ENCODE data around the gene PPP1R3F.

PPP1R3F gene, protein sequence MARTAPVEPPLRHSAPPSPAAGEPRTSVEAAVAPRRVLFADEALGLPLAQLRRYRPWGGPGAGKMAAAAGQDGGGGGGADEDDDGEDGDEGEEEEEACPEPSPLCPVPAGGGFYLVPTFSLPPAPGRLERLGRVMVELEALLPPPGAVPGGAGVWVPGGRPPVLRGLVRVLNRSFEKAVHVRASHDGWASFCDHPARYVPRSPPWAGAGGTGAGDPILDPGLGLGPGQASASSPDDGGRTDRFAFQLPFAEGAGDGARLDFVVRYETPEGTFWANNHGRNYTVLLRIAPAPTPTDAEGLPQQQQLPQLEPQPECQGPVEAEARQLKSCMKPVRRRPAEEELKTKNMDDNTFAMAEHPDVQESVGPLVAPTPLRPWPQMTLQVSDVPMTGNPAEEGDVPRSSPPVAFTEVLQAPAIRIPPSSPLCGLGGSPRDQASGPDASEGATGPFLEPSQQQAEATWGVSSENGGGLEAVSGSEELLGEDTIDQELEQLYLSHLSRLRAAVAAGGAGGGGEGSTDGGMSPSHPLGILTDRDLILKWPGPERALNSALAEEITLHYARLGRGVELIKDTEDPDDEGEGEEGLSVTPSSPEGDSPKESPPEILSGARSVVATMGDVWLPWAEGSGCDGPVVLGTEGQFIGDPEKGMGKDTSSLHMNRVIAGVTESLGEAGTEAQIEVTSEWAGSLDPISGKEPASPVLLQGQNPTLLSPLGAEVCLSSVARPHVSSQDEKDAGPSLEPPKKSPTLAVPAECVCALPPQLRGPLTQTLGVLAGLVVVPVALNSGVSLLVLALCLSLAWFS

DNA sequence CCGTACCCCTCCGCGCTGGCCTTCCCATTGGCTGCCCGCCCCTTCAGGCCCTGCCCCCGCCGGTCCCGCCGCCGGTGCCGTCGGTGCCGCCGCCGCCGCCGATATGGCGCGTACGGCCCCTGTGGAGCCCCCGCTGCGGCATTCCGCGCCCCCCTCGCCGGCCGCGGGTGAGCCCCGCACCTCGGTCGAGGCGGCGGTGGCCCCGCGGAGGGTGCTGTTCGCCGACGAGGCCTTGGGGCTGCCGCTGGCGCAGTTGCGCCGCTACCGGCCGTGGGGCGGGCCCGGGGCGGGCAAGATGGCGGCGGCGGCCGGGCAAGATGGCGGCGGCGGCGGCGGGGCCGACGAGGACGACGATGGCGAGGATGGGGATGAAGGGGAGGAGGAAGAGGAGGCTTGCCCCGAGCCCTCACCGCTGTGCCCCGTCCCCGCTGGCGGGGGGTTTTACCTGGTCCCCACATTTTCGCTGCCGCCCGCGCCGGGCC lies at the start of gene PPP1R3F:
Gene PPP1R3F (plus strand): TSS at position 27 of the 482 bp plus-strand sequence. CDS start 77 bp downstream, at position 104.
- DNase-seq, result no peak

DNA sequence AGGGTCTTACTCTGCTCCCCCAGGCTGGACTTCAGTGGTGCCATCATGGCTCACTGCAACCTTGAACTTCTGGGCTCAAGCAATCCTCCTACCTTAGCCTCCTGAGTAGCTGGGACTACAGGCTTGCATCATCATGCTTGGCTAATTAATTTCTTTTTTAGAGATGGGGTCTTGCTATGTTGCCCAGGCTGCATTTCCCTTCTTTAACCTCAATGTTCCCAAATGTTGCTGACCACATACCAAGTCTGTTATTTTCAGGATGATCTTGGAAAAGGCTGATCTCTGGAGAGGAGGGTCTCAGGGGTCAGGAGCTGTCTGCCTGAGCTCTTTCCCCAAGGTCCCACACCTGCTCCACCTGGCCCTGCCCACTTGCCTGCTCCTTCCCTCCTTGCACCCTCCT lies 49.5 kb upstream of the PPP1R3F start:
- no peak for DNase-seq

DNA sequence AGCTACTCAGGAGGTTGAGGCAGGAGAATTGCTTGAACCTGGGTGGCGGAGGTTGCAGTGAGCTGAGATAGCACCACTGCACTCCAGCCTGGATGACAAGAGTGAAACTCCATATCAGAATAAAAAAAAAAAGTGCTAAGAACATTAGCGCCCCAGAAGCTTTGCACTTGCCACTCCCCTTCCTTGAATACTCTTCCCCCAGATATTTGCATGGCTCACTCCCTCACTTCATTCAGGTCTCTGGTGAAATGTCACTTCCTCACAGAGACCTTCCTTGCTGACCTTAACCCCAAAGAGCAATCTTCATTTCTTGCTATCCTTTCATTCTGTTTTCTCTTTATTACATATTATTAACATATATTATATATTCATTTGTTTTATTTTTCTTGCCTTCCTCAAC lies 47.7 kb upstream of the PPP1R3F start:
- DNase-seq, result no peak

DNA sequence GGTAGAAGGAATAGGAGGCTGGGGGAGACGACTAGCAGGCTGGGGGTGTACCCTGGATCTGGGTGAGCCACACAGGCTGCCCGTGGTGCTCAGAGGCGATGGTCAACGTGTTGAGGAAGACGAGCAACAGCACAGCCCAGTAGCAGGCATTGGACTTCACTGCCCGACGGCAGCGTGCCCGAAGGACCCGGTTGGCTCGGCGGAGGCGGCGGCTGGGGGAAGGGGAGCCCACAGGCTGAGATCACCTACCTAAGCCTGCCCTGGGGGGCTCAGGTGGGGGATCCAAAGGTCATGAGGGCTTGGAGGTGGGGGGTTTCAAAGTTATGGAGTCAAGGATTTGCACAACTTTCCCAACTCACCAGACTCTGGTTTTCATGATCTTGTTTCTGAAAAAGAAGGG lies 43.7 kb upstream of the PPP1R3F start:
- no peak for DNase-seq

DNA sequence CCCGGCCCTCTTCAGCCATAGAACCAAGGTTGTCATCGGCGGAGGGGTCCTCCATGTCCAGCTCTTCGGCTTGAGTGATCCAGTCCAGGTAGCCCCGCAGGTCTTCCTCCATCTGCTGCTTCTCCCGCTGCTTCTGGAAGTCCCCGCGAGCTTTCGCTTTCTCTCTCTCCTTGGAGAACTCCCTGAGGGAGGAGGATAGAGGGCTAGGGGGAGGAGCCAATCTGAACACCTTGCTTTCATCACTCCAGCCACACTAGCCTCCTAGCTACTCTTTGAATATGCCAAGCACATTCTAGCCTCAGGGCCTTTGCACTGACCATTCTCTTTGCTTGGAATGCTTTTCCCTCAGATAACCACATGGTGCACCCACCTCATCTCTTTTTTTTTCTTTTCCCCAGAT lies 42.6 kb upstream of the PPP1R3F start:
- DNase-seq, result peak; percentile 1

DNA sequence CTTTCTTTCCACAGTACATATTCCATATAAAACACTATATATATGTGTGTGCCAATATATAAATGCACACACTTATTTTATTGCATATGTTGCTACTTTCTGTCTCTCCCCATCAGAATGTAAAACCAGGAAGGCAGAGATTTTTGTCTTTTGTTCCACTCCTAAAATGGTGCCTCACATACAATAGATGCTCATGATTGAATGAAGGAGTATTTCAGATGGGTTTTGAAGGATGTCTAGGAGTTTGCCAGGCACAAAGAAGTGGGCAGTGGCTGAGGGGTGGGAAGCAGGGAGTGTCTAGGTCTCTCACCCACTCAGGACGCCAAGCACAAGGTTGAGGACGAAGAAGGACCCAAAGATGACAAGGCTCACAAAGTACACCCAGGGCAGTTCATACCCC lies 41.9 kb upstream of the PPP1R3F start:
- DNase-seq, result no peak

DNA sequence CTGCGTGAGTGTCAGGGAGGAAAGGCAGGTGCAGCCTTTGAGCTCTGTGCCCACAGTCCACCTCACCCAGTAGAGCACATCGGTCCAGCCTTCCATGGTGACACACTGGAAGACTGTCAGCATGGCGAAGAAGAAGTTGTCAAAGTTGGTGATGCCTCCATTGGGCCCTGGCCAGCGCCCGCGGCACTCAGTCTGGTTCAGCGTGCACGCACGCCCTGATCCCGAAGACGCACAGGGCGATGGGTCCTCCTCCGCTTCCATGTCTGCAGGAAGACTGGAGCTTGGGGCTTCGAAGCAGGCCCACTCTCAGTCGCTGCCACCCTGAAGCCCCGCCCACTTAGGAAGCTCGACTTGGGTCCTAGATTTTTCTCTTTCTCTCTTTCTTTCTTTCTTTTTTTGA lies 41.4 kb upstream of the PPP1R3F start:
- DNase-seq, result no peak

DNA sequence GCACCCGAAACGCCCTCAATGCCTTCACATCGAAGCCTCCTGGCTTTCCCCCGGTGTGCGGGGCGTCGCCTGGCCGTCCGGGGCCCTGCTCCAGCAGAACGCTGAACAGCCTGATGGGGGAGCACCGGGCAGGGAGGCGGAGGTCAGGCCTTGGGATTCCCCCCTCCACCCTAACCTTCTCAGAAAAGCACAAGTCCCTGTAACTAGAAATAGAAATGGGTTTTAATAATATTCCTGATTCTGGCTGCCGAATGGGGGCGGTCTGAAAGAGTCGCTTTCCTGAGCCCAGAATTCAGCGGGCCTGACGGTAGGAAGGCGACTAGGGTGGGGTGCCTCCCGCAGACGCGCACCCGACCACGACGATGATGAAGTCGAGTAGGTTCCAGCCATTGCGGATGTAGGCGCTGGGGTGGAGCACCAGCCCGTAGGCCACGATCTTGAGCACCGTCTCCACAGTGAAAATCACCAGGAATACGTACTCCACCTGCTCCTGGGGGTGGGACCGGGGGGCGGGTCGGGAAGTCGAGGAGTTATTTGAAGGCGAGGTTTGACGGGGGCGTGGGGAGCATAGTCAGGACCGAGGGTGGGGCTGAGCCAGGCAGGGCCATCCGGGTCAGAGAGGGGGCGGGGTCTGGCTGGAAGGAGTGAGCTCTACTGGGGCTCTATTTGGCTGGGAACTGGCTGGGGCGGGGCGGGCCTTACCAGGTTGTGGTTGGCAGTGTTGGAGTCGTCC lies 38.9 kb upstream of the PPP1R3F start:
- peak; percentile 26 for DNase-seq

DNA sequence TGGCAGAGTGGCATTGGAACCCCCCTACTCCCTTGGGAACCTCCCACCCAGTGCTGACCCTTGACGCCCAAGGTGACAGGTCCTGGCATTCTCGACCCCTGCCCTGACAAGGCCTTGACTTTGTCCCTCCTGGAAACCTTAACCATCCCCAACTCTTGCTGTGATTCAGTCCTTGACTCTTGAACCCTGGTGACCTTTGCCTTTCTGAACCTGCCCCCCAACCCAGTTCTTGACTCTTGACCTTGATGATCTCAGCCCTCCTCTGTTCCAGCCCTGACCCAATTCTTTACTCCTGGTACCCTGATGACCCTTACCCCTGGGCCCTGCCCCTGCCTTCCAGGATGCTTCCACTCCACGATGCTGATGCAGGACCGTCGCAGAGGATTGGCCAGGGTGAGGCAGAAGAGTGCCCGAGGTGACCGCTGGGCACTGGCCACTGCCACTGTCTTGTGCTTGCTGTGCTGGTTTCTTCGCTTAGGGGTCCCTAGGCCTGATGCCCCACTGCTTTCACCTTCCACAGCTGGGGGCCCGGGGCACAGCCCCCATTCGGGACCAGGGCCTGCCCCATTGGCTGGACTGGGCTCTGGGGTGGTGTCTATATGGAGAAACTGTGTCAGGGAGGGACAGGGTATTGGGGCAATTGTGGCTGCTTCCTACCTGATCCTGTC lies 38.1 kb upstream of the PPP1R3F start:
- no peak for DNase-seq

DNA sequence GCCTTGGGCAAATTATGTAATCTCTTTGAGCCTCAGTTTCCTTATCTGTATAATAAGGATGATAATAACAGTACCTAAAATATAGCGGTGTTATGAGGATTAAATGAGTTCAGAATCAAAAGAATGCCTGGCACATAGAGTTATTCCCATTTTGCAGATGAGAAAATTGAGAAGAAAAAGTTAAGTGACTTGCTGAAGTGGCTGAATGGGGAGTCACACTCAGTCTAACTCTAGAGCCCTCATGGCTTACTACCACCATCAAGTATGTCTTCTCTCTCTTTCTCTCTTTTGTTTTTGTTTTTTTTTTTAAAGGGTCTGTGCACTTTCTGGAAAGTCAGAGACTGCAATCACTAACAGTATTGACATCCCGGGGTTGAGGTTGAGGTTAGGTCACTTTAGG lies 37.1 kb upstream of the PPP1R3F start:
- DNase-seq, result no peak

DNA sequence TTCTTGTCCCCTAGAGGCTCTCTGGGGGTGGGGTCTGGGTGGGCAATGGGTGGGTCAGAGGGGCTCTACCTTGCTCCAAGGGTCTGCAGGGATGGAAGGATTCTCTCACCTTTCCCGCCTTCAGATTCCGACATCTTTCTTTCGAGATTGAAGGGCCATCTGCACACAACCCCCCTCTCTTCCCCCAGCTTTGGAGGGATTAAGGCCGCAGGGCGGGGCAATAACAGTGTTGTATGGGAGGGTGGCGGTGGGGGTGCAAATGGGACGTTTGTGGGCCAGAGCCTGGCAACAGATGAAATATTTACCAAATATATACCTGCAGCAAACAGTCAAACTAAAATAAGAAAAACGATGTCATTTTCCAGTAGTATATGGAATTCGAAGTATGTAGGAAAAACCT lies 36.4 kb upstream of the PPP1R3F start, which contains the start of gene CACNA1F:
Gene CACNA1F (minus strand): TSS at position 165 of the 400 bp plus-strand sequence. CDS start 31 bp downstream, at position 134.
- no peak for DNase-seq

DNA sequence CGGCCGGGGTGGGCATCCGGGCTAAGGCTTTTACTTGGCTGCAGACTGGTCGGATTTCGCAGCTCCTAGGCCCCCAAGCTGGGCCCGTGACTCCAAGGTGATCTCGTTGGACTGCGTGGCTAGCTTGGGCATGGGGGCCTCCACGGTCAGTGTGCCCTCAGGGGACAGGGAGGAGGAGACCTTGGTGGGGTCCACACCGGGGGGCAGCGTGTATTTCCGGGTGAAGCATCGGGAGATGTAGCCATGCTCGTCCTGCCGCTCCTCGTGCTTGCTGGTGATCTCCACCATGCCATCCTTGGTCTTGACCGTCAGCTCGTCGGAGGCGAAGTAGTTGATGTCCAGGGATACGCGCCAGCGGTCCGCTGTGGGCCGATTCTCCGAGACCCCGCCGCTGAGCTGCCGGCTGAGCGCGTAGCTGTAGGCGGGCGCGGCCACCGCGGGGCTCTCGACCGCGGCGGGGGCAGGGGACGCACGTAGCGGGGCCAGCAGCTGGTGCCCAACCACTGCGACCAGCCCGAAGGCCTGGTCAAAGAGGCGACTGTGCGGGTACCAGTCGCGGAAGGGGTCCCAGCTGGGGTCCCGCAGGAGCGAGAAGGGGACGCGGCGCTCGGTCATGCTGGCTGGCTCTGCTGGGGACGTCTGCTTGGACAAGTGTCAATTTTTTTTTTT lies 35.6 kb upstream of the PPP1R3F start:
- no peak for DNase-seq

DNA sequence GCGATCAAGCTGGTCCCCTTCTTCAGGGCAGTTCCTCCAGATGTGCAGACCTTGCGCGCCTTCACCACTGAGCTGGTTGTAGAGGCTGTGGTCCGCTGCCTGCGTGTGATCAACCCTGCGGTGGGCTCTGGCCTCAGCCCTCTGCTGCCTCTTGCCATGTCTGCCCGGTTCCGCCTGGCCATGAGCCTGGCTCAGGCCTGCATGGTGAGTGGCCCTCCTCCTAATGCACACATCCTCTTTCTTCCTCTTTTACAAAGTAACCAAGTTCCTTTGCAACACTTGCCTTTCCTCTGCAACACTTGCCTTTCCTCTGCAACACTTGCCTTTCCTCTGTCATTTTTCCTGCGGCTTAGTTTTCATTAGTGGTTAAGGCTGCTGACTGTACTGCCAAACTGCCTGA lies 32.5 kb upstream of the PPP1R3F start:
- no peak for DNase-seq

DNA sequence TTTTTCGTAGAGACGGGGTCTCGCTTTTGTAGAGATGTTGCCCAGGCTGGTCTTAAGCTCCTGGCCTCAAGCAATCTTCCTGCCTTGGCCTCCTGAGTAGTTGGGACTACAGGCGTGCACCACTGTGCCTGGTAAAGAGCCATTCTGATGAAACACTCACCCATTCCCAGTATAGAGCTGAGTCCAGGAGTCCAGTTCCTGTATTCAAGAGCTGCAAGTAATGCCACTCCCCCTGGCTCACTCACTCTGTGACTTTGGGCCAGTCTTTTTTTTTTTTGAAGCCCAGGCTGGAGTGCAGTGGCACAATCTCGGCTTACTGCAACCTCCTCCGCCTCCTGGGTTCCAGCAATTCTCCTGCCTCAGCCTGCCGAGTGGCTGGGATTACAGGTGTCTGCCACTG lies 30.9 kb upstream of the PPP1R3F start:
- no peak for DNase-seq

DNA sequence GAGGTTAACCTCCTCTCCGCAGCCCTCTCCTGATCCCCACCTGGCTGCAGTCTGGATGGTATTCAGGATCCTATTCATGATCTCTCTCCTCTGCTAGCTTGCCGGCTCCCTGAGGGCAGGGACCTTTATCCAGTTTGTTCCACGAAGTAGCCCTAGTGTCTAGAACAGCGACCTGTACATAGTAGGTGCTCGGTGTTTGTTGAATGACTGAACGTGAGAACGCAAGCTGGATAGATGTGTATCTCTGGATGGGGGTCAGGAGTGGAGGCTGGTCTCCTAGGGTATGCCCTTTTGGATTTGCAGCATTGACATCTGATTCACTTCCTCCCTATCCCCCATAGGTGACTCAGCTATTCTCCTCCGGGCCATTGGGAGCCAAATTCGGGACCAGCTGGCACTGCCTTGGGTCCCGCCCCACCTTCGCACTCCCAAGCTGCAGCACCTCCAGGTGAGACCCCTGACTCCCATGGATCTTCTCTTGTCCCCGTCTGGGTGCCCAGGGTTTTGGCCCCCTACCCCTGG lies 27.0 kb upstream of the PPP1R3F start:
- no peak for DNase-seq

DNA sequence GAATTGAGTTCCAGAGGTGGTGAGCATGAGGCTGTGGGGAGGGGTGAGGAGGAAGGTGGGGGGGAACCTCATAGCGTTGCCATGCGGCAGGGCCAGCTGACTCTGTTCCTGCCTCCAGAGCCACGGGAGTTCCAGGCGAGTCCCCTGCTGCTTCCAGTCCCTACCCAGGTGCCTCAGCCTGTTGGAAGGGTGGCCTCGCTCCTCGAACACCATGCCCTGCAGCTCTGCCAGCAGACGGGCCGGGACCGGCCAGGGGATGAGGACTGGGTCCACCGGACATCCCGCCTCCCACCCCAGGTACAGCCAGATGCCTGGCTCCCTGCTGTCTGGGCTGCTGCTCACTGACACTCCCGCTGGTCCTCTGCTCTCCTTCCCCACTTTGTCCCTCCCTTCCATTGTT lies 26.4 kb upstream of the PPP1R3F start:
- no peak for DNase-seq

DNA sequence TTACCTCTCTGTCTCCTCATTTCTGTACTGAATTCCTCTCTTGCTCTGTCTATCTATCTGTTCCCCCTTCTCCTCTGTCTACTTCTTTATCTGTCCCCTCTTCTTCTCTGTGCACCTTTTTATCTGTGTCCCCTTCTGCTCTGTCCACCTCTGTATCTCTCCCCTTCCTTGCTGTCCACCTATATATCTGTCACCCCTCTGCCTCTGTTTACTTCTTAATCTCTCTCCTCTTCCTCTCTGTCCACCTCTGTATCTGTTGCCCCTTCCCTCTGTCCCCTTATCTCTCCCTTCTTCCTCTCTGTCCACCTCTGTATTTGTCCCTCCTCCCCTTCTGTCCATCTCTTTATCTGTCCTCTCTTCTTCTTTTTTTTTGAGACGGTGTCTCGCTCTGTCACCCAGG lies 25.4 kb upstream of the PPP1R3F start:
- no peak for DNase-seq

DNA sequence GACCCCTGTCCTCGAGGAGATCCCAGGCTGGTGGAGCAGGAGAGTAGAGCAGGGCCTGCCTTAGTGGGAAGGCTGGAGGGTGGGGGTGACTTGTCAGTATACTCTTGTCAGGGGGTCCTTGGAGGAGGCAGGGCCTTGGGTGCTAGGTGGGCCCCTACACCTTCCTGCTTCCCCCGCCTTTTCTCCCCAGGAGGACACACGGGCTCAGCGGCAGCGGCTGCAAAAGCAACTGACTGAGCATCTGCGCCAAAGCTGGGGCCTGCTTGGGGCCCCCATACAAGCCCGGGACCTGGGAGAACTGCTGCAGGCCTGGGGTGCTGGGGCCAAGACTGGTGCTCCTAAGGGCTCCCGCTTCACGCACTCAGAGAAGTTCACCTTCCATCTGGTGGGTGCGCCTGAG lies 23.1 kb upstream of the PPP1R3F start:
- no peak for DNase-seq

DNA sequence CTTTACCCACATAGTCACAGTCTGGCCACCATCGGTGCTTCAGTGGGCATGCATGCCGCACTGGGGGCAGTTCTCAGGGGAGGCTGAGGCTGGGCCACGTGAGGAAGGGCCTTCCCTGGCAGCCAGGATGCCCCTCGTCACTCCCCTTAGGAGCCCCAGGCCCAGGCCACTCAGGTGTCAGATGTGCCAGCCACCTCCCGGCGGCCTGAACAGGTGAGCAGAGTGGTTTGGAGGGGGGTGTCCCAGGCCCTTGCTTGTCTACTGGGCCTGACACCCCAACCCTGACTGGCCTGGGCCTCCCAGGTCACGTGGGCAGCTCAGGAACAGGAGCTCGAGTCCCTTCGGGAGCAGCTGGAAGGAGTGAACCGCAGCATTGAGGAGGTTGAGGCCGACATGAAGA lies 22.2 kb upstream of the PPP1R3F start:
- DNase-seq, result no peak

DNA sequence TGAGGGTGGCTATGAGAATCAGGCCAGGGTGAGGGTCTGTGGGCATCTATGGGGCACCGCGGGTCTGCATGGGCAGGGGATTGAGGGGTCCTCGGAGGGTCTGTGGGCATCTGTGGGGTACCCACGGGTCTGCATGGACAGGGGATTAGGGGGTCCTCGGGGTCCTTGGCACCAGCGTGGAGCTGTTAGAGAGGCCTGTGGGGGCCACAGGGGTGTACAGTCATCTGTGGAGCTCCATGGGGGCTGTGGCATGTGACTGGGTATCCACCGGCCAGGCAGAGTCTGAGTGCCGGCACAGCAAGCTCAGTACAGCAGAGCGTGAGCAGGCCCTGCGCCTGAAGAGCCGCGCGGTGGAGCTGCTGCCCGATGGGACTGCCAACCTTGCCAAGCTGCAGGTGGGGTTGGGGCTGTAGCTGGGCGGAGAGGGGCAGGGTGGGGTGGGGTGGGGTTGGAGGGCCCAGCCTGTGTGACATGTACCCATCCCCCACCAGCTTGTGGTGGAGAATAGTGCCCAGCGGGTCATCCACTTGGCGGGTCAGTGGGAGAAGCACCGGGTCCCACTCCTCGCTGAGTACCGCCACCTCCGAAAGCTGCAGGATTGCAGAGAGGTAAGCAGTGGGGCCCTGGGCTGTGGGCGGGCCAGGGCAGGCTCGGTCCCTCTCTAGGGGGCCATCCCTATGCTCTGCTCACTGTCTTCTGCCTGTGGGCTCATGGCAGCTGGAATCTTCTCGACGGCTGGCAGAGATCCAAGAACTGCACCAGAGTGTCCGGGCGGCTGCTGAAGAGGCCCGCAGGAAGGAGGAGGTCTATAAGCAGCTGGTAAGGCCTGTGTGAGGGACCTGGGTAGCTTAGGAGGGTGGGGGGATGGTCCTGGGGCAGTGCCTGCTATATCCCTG lies 21.4 kb upstream of the PPP1R3F start:
- DNase-seq, result peak; percentile 3

DNA sequence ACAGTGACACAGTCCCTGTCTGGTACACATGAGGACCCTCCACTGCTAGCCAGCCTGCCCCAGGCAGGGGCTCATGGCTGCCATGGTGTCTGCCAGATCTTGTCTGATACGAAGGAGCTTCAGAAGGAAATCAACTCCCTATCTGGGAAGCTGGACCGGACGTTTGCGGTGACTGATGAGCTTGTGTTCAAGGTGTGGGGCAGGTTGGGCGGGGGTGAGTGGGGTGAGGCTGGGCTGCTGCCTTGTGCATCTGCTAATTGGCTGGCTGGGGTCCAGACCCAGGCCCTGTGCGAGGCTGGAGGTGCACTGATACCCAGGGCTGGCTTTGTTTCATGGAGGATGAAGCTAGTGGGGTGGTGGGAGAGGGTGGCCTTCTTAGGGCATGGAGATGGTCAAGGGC lies 20.5 kb upstream of the PPP1R3F start:
- no peak for DNase-seq

All from NCI-H510A treated with DMSO at 0.1 percent for 48 hours (cell line).